AG10803 (cell line): ENCODE measurements around the gene SCYL2.
"Not testable (repeated sequence)": the region's sequence is repeated elsewhere in the genome, so short reads cannot be mapped to it uniquely, and the experiment has no call there.

Source experiments
- DNase-seq: peaks from one replicate; pipeline ENCODE4 v3.0.0; 2010; ENCODE audit warnings: low read depth
- H3K4me3 ChIP-seq: 2 replicates; pipeline ENCODE4 v1.5.1; 2011; ENCODE audit warnings: mild to moderate bottlenecking, low read length, control low read depth
- TF ChIP-seq, protein P1 (sequence below): conservative IDR thresholded peaks from 2 replicates; pipeline ENCODE4 v1.5.1; 2011; ENCODE audit warnings: mild to moderate bottlenecking, low read length, control low read depth, inconsistent platforms

Gene SCYL2

GRCh38 chr12:100266835-100267602, at the start of gene SCYL2, which contains the start of gene DEPDC4:
Gene SCYL2 (plus strand): TSS chr12:100267177. CDS start chr12:100282971, 15,794 bp downstream.
Gene DEPDC4 (minus strand): TSS chr12:100267079. CDS start chr12:100267076, 3 bp downstream.
- peak within 1 kb of the TSS; percentile 90 for H3K4me3 ChIP-seq
- DNase-seq = peak; percentile 98
- TF ChIP-seq, protein P1, sequence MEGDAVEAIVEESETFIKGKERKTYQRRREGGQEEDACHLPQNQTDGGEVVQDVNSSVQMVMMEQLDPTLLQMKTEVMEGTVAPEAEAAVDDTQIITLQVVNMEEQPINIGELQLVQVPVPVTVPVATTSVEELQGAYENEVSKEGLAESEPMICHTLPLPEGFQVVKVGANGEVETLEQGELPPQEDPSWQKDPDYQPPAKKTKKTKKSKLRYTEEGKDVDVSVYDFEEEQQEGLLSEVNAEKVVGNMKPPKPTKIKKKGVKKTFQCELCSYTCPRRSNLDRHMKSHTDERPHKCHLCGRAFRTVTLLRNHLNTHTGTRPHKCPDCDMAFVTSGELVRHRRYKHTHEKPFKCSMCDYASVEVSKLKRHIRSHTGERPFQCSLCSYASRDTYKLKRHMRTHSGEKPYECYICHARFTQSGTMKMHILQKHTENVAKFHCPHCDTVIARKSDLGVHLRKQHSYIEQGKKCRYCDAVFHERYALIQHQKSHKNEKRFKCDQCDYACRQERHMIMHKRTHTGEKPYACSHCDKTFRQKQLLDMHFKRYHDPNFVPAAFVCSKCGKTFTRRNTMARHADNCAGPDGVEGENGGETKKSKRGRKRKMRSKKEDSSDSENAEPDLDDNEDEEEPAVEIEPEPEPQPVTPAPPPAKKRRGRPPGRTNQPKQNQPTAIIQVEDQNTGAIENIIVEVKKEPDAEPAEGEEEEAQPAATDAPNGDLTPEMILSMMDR = no peak

DNA sequence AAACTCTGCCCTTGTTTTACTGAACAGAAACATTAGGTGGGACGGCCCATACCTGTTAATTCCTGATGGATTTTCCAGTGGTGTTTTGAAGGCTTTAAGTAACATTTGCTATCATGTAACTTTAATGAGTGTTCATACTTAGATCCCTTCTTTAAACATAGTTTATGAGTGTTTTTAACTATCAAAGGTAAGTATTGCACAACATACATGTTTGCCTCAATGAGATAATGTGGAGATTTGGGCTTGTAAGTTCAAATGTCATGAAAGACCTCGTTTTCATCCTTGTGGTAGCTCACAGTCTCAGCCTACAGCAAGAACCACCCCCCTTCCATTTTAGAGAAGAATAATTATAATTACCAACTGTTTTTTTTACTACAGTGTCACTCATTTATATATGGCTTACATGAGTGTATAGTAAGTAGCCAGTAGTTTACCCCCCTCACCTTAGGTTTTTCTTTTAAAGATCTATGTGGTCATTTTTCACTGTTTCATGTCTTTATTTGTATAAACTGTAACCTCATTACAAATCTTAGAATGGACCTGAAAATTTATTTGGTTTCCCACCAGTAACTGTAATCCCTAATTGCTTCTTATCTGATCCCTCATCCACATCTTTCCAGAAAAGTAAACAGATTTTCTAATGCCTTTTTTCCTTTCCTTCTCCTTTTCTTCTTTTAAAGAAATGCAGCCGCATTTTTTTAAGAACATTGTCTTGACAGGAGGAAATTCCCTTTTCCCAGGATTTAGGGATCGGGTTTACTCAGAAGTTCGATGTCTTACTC, 47.5 kb upstream of the SCYL2 start:
- DNase-seq = no peak
- TF ChIP-seq, protein P1 = no peak
- H3K4me3 ChIP-seq = no peak overlapping the region

- no peak for DNase-seq
- no peak overlapping the region for H3K4me3 ChIP-seq
- TF ChIP-seq, protein P1 = no peak
Observed at GRCh38 chr12:100221523-100221922, 45.5 kb upstream of the SCYL2 start.

DNA sequence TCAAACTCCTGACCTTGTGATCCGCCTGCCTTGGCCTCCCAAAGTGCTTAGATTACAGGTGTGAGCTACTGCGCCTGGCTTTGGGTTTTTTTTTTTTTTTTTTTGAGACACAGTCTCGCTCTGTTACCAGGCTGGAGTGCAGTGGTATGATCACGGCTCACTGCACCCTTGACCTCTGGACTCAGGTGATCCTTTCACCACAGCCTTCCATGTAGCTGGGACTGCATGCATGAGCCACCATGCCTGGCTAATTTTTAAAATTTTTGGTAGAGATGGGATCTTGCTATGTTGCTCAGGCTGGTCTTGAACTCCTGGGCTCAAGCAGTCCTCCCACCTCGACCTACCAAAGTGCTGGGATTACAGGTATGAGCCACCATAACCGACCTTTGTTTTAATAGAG, 44.8 kb upstream of the SCYL2 start:
- not testable (repeated sequence) for DNase-seq, H3K4me3 ChIP-seq

GRCh38 chr12:100225491-100225890, 41.5 kb upstream of the SCYL2 start:
- no peak overlapping the region for H3K4me3 ChIP-seq
- DNase-seq = no peak
- TF ChIP-seq, protein P1 = no peak

DNA sequence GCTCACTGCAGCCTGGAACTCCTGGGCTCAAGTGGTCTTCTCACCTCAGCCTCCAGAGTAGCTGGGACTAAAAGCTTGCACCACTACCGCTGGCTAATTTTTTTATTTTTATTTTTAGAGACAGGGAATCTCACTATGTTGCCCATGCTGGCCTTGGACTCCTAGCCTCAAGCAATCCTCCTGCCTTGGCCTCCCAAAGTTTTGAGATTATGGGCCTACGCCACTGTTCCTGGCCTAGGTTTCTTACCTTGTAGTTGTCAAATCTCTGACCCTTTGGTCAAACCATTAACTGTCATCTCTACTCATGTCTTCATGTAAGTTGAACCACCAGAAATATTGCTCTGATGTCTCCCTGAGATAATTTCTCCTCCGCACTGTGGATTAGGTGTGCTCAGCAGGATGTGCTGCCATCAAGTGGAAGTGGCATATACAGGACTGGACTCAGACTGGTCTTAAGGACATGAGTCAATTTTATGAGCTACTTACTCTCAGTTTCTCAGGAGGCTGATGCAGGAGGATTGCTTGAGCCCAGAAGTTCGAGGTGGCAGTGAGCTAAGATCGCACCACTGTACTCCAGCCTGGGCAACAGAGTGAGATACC, 37.8 kb upstream of the SCYL2 start:
- peak; percentile 3 for DNase-seq
- no peak overlapping the region for H3K4me3 ChIP-seq
- TF ChIP-seq, protein P1 = no peak; the same call in 1 of the 2 replicates

DNA sequence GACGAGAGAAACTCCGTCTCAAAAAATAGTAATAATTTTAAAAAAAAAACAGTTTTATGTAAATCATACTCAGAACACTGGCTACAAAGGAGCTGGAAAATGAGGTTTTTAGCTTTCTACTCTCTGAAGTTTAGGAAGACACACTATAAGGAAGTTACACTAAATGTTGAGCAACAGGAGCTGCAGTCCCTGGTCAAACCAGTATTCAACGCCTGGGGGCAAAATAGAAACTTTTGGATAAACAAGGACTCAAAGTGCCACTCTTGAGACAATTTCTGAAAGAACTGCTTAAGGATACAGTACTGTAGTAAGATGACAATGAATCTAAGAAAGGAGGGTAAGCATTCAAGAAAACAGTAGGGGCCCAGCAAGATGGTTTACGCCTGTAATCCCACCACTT, 37.1 kb upstream of the SCYL2 start:
- TF ChIP-seq, protein P1 = no peak
- no peak overlapping the region for H3K4me3 ChIP-seq
- DNase-seq = no peak

DNA sequence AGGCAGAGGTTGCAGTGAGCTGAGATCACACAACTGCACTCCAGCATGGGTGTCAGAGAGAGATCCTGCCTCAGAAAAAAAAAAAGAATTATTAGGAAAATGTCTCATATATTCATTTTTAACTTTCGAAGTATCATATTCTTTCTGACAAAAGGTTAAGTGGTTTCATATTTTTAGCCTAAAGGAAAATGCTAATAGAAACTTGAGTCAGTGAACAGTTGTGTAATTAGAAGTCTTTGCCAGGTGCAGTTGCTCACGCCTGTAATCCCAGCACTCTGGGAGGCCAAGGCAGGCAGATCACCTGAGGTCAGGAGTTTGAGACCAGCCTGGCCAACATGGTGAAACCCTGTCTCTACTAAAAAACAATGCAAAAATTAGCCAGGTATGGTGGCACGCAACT, 35.1 kb upstream of the SCYL2 start:
- H3K4me3 ChIP-seq, DNase-seq: not testable (repeated sequence)
